NCI-H2081 (cell line): ENCODE data around the gene GOLT1A.

Source experiments
- DNase-seq, 2 experiments: peaks; one replicate each; lab custom pipeline; 2025; lab: John Stamatoyannopoulos, UW

GOLT1A gene

DNA sequence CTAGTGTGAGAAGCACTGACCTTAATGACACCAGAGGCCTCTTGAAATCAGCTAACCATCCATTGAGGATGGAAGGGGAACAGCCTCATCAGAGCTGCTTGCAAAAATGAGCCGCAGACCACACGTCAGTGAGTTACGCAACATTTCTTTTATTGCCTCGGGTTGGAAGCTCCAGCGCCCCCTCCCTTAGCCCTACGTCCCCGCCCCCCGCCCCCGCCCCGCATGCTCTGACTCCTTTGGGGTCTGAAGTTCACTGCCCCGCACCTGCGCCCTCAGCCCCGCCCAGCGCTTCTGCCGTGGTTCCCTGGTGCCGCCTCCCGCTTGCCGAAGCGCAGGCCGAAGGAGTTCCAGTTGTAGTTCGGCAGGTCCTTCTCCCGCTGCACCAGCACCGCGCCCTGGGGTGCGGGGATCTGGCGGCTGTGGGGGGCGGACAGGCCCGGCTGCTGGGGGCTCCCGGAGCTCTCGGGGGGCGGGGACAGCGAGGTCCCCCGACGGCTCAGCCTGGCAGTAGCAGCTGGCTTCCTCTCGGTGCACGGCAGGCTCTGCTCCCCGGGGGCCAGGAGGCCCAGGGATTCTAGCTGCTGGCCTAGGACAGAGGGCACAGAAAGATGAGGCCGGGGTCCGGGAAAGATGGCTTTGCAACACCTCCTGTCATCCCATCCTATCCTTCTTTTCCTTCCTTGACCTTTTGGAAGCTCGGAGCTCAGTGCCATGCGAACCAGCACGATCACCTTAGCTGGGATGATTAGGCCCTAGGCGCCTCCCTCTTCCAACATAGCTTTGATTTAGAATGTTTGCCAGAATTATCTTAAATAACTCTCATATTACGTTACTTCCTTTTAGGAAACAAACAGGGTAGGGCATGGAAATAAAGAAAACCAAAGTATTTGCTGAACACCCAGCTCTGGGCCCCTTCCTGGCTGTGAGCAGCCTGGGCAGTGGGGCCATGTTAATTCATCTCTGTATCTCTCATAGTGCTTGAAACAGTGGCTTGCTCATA lies 23.3 kb downstream of the GOLT1A start:
- DNase-seq, result no peak

DNA sequence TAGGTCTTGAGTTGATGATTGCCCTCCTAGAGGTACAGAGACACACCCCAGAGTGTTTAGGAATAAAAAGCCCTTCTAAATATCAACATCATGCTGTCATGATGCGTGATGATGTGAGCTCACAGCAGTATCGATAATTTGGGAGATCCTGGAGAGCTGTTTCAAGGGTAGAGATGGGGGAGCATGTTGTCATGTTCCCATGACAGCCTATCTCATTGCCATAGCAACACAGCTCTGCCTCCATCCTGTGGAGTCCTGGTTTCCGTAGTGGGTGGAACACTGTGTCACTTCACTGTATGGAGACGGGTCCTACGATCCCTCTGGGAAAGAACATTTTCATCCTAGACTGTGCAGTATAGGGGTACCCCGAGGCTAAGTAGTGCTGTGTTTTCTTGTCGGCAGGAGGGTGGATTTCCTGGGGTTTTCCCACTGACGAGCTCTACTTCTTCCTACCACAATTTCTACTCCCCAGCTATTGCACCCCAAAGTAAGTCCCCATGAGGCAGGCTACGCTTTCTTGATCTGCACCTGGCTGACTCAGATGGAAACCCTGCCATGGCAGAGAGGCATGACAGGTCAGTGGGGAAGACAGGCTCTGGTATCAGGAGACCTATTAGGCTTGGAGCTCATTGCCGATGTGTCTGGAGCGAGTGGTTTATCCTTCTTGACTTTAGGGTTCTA lies 24.7 kb downstream of the GOLT1A start:
- DNase-seq, result peak in 1 of 2 experiments; percentile 4

DNA sequence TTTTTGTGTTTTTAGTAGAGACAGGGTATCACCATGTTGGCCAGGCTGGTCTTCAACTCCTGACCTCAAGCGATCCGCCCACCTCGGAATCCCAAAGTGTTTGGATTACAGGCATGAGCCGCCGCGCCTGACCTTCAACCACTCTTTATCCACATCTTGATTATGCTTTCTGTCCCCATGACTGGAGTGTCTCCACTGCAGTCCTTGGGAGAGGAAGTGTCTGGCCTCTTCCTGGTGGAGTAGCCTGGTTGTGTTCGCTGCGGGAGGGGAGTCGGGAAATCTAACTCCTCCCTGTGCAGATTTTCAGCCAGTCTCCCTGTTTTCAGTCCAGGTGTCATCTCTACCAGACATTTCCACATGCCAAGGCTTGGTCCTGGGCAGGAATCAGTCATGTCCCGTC lies 27.2 kb downstream of the GOLT1A start:
- DNase-seq, result no peak

DNA sequence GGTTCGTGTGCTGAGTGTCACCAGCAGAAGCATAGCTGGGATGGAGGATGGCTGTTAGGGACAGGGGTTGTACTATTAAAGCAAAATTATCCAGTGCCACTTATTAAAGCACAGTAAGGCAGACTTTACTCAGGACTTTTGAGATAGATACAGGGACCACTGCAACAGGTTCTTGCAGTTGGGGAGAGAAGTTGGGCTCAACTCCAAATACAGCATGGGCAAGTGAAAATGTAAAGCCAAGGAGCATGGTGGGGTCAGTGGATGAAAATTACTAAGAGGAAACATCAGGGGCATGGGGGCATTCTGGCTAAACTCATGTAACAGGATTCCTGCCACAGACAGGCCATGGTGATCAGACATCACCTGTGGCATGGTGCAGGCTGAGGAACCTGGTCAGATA lies 32.7 kb downstream of the GOLT1A start:
- no peak for DNase-seq

DNA sequence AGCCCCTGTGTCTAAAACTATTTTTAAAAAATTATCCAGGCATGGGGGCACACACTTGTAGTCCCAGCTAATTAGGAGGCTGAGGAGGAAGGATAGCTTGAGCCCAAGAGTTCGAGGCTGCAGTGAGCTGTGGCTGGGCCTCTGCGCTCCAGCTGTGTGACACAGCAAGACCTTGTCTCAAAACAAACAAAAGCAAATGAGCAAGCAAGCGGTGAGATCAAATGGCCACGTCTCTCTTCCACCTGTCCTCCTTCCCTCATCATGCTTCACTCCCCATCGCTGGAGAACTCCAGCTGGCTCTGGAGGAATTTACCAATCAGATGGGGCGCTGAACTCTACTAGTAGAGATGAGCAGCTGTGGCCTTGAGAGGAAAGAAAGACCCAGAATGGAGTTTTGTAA lies 33.7 kb downstream of the GOLT1A start:
- no peak for DNase-seq

DNA sequence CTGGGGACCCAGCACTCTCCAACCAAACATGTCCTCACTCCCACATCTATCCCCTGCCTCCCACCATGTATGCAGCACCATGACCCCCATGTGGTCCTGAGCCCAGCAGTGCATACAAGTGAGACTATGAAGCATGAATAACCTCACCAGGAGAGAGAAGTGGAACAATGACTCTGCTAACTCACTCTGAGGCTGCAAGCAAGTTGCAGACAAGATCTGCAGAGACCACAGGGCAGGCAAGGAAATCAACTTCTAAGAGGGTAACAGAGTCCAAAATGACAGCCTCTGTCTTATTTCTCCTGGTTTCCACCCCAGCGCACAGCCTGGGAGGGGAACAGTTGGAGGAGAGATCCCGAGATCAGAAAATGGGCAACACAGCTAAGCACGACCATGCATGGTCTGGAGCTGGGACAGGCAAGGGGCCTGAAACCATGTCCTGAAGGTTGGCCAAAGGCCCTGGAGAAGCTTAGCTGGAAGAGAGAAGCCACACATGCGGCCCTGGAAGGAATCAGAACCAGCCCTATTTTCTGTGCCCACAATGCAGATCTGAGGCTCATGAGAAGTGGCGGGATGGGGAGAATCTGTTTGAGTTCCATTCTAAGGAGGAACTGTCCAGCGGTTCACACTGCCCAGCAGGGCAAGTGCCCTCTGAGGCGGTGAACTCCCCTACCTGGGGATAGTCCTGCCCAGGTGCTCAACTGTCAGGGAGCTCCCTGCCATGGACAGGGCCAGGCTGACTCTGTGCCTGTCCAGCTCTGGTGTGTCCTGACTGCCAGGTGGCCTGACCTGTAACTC lies 35.1 kb downstream of the GOLT1A start:
- DNase-seq, result no peak

DNA sequence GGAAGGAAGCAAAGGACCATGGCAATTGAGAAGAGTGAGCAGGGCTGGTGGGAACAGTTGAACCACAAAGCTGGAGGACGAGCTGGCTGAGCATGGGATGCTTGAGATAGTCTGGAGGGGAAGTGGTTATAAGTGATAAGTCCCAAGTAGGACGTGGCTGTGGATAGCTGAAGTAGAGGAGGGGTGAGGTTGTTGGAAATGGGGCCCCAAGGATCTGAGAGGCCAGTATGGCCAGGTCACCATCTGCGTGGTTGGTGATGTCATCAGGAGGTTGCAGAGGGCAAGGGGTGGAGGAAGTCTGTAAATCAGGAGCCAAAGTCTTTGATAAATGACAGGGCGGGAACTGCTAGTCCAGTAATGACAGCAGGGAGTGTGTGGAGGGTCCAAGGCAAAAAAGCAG lies 36.7 kb downstream of the GOLT1A start:
- DNase-seq, result no peak

DNA sequence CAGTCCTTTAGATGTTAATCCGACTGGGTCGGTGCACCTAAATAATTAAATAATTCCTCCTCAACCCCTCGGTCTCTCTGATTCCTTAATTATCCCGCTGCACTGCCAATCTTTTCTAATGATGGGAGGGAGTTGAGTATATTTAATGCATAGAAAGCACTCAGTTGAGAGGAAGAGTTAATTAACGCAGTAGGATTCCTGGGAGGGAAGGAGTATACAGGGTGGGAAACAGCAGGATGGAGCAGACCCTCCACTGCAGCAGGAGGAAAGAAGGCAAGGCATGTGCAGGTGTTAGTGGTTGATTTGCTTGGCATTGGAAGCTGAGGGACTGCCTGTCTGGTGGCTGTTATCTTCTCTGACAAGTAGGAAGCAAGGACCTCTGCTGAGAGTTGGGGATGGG lies 37.7 kb downstream of the GOLT1A start:
- DNase-seq, result no peak

DNA sequence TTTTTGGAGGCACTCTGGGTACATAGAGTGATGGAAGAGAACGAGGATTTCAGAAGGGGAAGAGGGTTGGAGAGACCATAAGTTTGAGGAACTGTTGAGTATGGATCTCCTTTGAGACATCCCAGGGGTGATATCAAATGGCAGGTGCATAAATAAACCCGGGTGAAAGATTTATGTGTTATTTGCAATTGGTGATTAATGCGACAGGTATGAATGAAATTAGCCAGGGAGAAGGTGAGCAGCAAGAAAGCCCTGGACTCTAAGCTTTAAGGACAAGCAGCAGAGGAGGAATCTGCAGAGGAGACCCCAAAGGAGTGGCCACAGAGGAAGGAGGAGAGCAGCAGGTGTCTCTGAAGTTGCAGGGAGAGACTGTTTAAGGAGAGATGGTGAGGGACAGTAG lies 38.8 kb downstream of the GOLT1A start:
- DNase-seq, result no peak

DNA sequence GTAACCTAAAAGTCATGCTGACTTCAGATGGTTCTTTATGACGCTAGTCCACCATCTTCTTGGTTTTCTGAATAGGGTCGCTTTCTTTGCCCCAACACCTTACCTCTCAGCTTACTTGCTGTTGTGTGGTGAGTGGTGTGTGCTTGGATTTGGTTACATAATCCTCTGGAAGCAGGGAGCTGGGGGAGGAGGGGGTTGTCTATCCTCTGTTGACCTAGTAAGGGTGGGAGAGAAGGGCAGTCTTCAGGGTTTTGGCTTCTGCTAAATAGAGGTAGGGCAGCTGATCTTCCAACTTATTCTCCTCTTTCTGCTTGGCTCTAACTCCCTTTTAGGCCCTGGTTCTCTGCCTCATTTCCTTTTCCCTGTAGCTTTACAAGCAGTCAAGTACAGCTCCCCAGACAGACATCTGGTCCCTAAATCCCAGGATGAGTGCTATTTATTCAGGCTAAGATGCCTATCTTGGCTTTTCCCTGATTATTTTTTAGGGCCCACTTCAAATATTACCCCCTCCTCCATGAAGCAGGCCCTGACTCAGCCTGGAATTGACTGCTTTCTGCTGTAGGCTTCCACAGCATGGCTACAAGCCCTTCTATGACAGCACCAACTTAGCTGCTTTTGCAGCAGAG lies 41.3 kb downstream of the GOLT1A start:
- DNase-seq, result no peak

DNA sequence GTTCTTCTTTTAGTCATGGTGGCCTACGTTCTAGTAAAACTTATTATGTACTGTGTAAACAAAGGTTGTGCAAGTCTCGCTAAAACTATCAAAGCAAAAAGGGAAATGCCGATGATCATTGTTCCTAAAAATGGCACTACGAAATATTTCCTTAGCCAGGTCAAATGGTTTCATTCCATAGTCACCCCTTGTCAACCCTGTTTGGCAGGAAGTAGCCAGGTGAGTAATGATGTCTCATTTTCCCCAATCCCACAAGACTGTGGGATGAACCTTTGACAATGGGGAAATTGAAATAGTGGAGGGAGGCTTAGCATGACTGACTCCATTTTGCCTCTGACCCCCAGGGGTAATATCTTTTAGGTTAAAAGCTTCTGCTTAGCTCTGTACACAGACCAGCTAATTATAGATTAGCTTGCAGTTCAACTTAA lies 42.0 kb downstream of the GOLT1A start:
- DNase-seq, result no peak

DNA sequence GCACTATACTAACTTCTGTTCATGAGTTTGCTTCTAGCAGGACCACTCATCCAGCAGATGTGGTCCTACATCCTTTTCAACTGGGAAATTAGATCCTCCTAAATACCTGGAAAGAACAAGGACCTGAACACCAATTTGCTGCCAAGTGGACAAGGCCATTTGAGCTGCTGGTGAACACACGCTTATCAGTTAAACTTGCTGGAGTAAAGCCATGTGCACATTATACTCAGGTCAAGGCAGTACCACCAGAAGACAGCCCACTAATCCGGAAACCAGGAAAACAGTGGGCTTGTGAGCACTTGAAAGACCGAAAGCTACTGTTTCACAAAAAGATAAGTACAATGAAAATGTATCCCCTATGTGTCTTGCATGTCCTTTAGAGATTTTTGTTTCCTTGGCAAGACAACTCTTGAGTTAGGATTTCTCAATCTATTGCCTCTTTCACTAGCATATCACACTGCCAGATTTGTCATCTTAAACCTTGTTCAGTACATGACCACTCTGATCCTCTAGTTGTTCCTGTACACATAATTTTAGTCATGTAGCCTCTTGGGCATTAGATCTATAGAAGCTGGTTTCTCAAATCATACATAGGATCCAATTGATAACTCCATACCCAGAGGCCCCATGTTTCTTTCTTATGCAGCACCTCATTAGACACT lies 43.2 kb downstream of the GOLT1A start:
- DNase-seq, result no peak

DNA sequence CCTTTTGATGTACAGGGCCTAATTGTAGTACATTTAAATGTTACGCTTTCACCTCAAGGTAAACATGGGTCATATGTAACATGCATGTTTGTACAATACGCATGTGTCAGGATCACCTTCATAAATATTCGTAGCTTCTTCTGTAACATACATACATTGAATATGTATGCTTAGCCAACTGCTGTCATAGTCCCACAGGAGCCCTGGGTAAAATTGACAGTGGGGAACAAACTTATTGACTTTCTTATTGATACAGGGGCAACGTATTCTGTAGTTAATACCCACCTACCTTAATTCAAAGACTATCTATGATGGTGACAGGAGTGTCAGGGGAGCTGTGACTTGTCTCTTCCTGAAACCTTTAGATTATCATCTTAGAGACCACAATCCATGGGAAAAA lies 43.9 kb downstream of the GOLT1A start:
- no peak for DNase-seq

DNA sequence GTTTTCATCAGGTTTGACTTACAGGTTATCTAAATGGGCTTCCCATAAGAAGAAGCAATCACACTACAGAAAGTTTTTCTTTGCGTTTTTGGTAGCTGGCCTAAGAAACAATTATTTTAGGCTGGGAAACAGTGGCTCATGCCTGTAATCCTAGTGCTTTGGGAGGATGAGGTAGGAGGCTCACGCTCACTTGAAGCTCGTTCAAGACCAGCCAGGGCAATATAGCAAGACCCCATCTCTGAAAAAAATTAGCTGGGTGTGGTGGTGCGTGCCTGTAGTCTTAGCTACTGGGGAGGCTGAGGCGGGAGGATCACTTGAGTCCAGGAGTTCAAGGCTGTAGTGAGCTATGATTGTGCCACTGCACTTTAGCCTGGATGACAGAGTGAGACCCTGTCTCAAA lies 46.1 kb downstream of the GOLT1A start:
- no peak for DNase-seq

DNA sequence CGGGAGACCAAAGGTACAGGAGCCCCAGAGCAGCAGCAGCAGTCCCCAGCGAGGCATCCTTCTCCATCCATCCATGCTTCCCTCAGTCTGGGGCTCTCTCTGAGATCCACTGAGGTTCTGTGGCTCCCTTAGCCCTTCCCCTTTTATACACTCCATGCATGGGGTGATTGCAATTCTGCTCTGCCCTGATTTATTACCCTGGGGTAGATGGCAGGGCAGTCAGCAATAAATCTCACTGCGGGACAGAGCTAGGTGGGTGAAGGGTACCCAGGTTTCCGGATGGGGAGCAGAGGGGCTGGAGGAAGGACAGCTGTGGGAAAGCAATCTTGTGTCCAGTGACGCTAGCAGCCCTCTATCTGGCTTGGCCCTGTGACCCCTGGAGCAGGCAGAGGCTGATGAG lies 47.6 kb downstream of the GOLT1A start, which contains the start of gene REN:
Gene REN, minus strand, starts transcription at position 119 of the 400 bp plus-strand sequence. Its CDS starts 44 bp downstream, at position 75.
- DNase-seq, result no peak

DNA sequence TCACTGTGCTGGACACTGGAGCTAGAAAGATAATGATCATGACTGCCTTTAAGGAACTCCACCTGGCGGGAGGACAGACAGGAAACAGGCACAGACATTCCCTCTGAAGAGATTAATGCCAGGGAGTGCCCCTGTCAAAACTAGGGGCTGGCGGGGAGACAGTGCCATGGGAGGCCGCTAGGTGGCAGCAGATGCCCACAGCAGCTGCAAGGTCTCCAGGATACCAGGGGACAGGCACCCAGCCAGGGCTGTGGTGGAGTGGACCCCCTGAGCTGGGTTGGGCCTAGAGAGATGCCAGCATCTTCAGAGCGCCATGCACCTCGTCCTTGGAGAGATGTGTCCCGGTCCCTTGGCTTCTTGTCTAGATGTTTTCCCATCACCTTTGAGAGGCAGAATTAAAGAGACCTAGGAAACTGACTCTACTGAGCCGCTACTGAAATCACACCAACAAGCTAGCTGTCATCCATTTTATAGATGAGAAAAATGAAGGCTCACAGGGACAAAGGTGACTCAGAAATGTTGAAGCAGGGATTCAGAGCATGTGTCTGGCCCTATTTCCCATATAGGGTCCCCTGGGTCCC lies 51.2 kb downstream of the GOLT1A start:
- DNase-seq, result peak; percentile 87 to 88

DNA sequence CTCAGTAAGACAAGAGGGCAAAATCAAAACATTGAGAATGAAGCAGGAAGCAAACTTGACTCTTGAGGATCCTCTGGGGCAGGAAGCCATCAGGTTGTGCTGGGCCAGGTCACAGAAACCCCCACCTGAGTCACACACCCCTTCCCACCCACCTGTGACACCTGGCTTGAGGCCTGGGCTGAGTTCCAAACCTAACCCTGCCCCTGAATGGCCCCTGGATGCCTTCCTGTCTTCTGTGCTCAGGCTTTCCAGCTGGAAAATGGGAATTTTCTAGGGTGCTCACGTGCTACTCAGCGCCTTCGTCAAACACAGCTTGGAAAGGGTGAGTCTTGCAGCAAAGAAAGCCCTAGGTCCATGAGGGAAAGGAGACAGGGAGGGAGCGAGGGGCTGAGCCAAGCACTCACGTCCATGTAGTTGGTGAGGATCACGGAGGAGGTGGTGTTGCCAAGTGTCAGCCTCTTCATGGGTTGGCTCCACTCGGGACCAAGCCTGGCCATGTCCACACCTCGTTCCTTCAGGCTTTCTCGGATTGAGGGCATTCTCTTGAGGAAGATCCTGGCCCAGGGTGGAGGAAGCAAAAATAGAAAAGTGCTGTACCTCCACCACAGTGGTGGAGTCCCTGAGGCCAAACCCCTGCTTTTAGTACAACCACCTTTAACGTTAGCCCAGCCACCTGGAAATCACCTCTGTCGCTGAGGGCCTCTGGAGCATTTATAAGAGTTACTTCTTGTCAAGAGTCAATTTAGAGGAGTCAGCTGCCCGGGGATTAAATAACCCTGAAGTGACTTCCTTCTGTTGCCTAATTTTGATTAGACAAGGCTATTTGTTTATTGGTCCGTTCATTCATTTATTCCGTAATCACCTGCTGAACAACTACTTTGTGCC lies 51.9 kb downstream of the GOLT1A start:
- no peak for DNase-seq

DNA sequence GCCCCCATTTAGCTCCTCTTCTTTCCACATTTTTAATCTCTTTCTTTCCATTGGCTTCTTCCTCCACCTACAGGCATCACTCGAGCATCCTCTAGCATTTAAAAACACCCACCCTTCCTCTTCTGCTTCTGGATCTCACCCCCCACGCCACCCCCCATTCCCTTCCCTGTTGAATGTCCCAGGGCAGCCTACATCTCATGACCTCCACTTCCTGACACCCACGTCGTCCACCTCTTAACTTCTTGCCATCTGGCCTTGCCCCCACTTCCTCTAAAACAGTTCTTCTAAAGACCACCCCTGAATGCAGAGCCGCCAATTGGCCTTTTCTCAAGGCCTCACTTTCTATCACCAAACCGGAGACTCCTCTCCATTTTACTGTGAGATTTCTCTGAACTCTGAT lies 55.8 kb downstream of the GOLT1A start:
- no peak for DNase-seq

DNA sequence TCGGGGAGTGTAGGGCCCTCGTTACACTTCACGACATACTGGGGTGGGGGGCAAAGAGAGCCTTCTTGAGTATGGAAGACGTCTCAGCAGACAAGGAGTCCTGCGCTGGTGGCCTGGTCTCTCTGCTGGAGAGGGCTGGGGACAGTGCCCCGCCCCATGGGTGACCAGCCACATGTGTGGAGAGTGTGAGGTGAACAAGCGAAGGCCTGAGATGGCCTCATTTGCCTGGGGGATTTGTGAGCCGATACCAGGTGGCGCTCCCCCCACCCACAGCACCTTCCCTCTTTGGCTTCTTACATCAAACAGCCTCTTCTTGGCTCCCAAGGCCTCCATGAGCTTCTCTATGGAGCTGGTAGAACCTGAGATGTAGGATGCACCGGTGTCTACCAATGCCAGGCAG lies 57.9 kb downstream of the GOLT1A start:
- DNase-seq, result no peak
